ENCODE data around the gene USP2.
A peak's percentile ranks its signal among the peaks of the same experiment; 100 is the strongest.
"Not testable (repeated sequence)": the region's sequence is repeated elsewhere in the genome, so short reads cannot be mapped to it uniquely, and the experiment has no call there.

The USP2 gene

GRCh38 chr11:119389611-119390254 is 8.2 kb upstream of the USP2 start:
- Histone ChIP-seq H3K27me3 (ENCODE audit: insufficient read depth, poor library complexity, severe bottlenecking) (no peaks in the 10 kb centered on the region), H3K4me3 (replicated peaks; ENCODE audit: insufficient read depth, low read length) (no peak overlapping the region), H3K27ac (replicated peaks) (no peak overlapping the region)
- TF ChIP-seq, protein P1, sequence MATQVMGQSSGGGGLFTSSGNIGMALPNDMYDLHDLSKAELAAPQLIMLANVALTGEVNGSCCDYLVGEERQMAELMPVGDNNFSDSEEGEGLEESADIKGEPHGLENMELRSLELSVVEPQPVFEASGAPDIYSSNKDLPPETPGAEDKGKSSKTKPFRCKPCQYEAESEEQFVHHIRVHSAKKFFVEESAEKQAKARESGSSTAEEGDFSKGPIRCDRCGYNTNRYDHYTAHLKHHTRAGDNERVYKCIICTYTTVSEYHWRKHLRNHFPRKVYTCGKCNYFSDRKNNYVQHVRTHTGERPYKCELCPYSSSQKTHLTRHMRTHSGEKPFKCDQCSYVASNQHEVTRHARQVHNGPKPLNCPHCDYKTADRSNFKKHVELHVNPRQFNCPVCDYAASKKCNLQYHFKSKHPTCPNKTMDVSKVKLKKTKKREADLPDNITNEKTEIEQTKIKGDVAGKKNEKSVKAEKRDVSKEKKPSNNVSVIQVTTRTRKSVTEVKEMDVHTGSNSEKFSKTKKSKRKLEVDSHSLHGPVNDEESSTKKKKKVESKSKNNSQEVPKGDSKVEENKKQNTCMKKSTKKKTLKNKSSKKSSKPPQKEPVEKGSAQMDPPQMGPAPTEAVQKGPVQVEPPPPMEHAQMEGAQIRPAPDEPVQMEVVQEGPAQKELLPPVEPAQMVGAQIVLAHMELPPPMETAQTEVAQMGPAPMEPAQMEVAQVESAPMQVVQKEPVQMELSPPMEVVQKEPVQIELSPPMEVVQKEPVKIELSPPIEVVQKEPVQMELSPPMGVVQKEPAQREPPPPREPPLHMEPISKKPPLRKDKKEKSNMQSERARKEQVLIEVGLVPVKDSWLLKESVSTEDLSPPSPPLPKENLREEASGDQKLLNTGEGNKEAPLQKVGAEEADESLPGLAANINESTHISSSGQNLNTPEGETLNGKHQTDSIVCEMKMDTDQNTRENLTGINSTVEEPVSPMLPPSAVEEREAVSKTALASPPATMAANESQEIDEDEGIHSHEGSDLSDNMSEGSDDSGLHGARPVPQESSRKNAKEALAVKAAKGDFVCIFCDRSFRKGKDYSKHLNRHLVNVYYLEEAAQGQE (IDR thresholded peaks at IDR 0.05; ENCODE audit: insufficient replicate concordance, low read depth) = no peak
- TF ChIP-seq, protein P2, sequence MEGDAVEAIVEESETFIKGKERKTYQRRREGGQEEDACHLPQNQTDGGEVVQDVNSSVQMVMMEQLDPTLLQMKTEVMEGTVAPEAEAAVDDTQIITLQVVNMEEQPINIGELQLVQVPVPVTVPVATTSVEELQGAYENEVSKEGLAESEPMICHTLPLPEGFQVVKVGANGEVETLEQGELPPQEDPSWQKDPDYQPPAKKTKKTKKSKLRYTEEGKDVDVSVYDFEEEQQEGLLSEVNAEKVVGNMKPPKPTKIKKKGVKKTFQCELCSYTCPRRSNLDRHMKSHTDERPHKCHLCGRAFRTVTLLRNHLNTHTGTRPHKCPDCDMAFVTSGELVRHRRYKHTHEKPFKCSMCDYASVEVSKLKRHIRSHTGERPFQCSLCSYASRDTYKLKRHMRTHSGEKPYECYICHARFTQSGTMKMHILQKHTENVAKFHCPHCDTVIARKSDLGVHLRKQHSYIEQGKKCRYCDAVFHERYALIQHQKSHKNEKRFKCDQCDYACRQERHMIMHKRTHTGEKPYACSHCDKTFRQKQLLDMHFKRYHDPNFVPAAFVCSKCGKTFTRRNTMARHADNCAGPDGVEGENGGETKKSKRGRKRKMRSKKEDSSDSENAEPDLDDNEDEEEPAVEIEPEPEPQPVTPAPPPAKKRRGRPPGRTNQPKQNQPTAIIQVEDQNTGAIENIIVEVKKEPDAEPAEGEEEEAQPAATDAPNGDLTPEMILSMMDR (IDR thresholded peaks at IDR 0.05; ENCODE audit: insufficient read depth, low read length) = peak; percentile 40
- no peak for DNase-seq (ENCODE audit: low read depth in 1 of 2, low spot score in 1 of 2)

DNA sequence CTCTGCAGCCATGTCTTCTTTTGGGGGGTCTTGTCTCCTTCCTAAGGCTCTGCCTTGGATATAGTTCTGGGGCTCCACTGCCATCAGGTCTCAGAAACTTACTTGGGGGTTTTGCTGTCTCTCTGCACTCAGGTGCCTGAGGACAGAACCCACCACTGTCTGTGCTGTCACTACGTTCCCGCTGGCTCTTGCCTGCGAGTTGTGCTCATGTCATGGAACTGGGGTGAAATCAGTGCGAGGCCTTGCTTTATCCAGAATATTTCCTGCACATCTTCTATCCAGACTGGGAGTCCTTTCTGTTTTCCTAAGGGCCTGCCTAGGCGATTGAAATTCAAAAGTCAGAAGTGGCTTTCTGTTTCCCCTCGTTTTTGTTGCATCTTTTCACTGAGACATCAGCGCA is 6.6 kb upstream of the USP2 start:
- TF ChIP-seq, protein P2 (IDR thresholded peaks at IDR 0.05; ENCODE audit: insufficient read depth, low read length) = no peak
- TF ChIP-seq GABPA (IDR thresholded peaks at IDR 0.05; ENCODE audit: low read depth) (no peak), SPI1 (IDR thresholded peaks at IDR 0.05; ENCODE audit: borderline replicate concordance, low read depth) (no peak), POLR2AphosphoS5 (IDR thresholded peaks at IDR 0.05; ENCODE audit: low read depth) (no peak)
- TF ChIP-seq, protein P1 (IDR thresholded peaks at IDR 0.05; ENCODE audit: insufficient replicate concordance, low read depth) = no peak
- DNase-seq (ENCODE audit: low read depth in 1 of 2, low spot score in 1 of 2) = no peak
- Histone ChIP-seq H3K4me3 (replicated peaks; ENCODE audit: insufficient read depth, low read length) (no peak overlapping the region), H3K27me3 (ENCODE audit: insufficient read depth, poor library complexity, severe bottlenecking) (no peaks in the 10 kb centered on the region), H3K27ac (replicated peaks) (no peak overlapping the region)

DNA sequence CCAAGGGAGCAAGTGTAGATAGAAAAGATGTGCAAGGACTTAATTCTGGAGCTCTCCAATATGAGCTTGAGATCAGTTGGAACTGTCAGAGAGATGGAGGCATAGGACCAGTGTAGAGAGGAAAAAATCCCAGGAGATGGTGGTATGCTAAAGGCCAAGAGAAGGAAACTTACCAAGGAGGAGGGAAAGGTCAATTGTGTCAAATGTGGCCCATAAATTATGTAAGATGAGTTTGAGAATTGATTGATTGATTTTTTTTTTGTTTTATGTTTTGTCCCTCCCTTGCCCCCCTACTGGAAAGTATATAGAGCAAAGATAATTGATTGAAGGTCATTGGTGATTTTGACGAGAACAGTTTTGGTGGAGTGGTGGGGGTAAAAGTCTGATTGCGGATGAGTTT is 2.8 kb upstream of the USP2 start:
- Histone ChIP-seq H3K27me3 (ENCODE audit: insufficient read depth, poor library complexity, severe bottlenecking) (no peaks in the 10 kb centered on the region), H3K27ac (replicated peaks) (no peak overlapping the region), H3K4me3 (replicated peaks; ENCODE audit: insufficient read depth, low read length) (no peak overlapping the region)
- no peak for DNase-seq (ENCODE audit: low read depth in 1 of 2, low spot score in 1 of 2)
- TF ChIP-seq, protein P1 (IDR thresholded peaks at IDR 0.05; ENCODE audit: insufficient replicate concordance, low read depth) = no peak
- TF ChIP-seq, protein P2 (IDR thresholded peaks at IDR 0.05; ENCODE audit: insufficient read depth, low read length) = no peak
- TF ChIP-seq GABPA (IDR thresholded peaks at IDR 0.05; ENCODE audit: low read depth) (no peak), POLR2AphosphoS5 (IDR thresholded peaks at IDR 0.05; ENCODE audit: low read depth) (no peak), SPI1 (IDR thresholded peaks at IDR 0.05; ENCODE audit: borderline replicate concordance, low read depth) (no peak)

- not testable (repeated sequence) for H3K27ac ChIP-seq (replicated peaks); H3K27me3 ChIP-seq (ENCODE audit: insufficient read depth, poor library complexity, severe bottlenecking); H3K4me3 ChIP-seq (replicated peaks; ENCODE audit: insufficient read depth, low read length); DNase-seq (ENCODE audit: low read depth in 1 of 2, low spot score in 1 of 2)
Observed at GRCh38 chr11:119382513-119382912, 1.0 kb upstream of the USP2 start.

Data from HL-60 (cell line).